Ascending aorta (tissue), 2 donors: ENCODE measurements around the gene EMC10. TPM values are rescaled to one million over a fixed set of nuclear protein-coding genes. Genes with fewer than 3 reads are reported as not detected.

Experiments
- DNase-seq, 2 donors: peaks; one replicate each; pipeline ENCODE4 v3.0.0-alpha.2; 2019; ENCODE audit warnings: low spot score in 2 of 2
- H3K27ac ChIP-seq, 2 donors: fragments of 200-600 bp; sonication (generic); one replicate each; pipeline ENCODE4 v1.5.1; 2016 to 2017; ENCODE audit warnings: mild to moderate bottlenecking in 1 of 2
- H3K27me3 ChIP-seq: fragments of 200-600 bp; sonication (generic); one replicate; pipeline ENCODE4 v1.5.1; 2017
- H3K36me3 ChIP-seq, 2 donors: fragments of 200-600 bp; sonication (generic); one replicate each; pipeline ENCODE4 v1.5.1; 2016
- H3K4me1 ChIP-seq, 2 donors: fragments of 200-600 bp; sonication (generic); one replicate each; pipeline ENCODE4 v1.5.1; 2016 to 2017; ENCODE audit warnings: mild to moderate bottlenecking in 1 of 2
- H3K4me3 ChIP-seq, 2 donors: fragments of 200-600 bp; sonication (generic); one replicate each; pipeline ENCODE4 v1.5.1; 2016 to 2017; ENCODE audit warnings: mild to moderate bottlenecking in 1 of 2
- H3K9me3 ChIP-seq, 2 donors: fragments of 200-600 bp; sonication (generic); one replicate each; pipeline ENCODE4 v1.5.1; 2016
- intact Hi-C: fragments of 100-400 bp; cut with DNase I; formaldehyde crosslinking; loops from one replicate; pipeline ENCODE4 v1.15.1; 2023
- total RNA-seq: library from RNA; depleted of rRNA; stranded (reverse); fragments of >200 nt; gene quantifications from one replicate; pipeline ENCODE4 v1.1.0, GENCODE V29; 2016
- TF ChIP-seq, protein P1 (sequence below), 3 experiments: fragments of 200-600 bp in 2 of 3; fragments of 450-650 bp in 1 of 3; sonication (generic) in 2 of 3; IDR thresholded peaks; one replicate each; pipeline ENCODE4 v1.5.1; 2016 to 2019; ENCODE audit warnings: antibody characterized with exemption in 3 of 3, mild to moderate bottlenecking in 1 of 3, moderate library complexity in 1 of 3

The EMC10 gene
- total RNA-seq, 1 donor from 2014 or later = 87.9 TPM

DNA sequence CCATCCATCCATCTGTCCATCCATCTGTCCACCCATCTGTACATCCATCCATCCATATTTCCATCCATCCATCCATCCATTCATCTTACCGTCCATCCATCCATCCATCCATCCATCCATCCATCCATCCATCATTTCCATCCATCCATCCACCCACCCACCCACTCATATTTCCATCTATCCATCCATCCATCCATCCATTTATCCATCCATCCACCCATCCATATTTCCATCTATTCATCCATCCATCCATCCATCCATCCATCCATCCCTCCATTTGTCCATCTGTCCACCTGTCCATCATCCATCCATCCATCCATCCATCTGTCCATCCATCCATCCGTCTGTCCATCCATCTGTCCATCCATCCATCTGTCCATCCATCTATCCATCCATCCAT, 20.3 kb upstream of the EMC10 start:
- H3K27ac ChIP-seq = no peak overlapping the region
- TF ChIP-seq, protein P1, sequence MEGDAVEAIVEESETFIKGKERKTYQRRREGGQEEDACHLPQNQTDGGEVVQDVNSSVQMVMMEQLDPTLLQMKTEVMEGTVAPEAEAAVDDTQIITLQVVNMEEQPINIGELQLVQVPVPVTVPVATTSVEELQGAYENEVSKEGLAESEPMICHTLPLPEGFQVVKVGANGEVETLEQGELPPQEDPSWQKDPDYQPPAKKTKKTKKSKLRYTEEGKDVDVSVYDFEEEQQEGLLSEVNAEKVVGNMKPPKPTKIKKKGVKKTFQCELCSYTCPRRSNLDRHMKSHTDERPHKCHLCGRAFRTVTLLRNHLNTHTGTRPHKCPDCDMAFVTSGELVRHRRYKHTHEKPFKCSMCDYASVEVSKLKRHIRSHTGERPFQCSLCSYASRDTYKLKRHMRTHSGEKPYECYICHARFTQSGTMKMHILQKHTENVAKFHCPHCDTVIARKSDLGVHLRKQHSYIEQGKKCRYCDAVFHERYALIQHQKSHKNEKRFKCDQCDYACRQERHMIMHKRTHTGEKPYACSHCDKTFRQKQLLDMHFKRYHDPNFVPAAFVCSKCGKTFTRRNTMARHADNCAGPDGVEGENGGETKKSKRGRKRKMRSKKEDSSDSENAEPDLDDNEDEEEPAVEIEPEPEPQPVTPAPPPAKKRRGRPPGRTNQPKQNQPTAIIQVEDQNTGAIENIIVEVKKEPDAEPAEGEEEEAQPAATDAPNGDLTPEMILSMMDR (IDR thresholded peaks at IDR 0.05) = no peak
- H3K9me3 ChIP-seq = no peaks in the 10 kb centered on the region
- DNase-seq = no peak
- no peaks in the 10 kb centered on the region for H3K4me1 ChIP-seq
- intact Hi-C loops = no loop called here
- peaks cover 5% of the 10 kb centered on the region for H3K27me3 ChIP-seq
- no peaks in the 10 kb centered on the region for H3K36me3 ChIP-seq
- H3K4me3 ChIP-seq = no peak overlapping the region

DNA sequence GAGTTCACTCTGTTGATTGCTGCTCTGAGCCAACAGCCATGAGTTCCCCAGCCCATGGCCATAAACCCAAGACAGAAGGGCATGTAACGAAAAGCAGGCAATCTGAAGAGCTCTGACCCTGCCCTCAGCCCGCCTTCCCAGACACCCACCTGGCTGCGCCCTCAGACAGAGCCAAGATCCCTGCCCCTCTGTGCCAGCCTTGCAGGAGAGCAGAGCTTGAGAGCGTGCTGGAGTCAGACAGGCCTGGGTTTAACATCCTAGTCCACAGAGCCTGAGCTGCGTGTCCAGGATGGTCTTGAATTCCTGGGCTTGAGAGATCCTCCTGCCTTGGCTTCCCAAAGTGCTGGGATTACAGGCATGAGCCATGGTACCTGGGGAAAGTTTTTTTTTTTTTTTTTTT, 19.0 kb upstream of the EMC10 start:
- H3K36me3 ChIP-seq = no peaks in the 10 kb centered on the region
- peaks cover 5% of the 10 kb centered on the region for H3K27me3 ChIP-seq

DNA sequence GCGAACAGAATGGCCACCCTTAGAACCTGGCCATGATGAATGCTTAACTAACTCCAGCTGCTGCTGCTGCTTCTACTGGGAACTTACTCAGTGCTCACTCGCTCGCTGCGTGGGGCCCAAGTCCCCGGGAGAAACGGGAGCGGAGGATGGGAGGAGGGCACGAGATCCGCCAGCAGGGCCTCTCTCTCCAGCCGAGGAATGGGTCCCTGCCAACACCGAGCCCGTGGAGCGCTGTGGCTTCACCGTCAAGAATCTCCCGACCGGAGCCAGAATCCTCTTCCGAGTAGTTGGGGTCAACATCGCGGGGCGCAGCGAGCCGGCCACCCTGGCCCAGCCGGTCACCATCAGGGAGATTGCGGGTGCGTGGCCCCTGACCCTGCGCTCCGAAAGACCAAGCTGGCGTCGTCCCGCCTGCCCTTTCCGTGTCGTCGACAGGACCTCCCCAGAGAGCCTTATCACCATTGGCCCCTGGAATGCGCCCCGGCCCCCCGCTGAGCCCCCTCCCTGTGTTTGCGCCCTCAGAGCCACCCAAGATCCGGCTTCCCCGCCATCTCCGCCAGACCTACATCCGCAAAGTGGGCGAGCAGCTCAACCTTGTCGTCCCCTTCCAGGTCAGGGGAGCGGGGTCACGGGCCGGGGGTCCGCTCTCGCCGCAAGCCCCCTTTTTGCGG, 17.8 kb upstream of the EMC10 start:
- Histone ChIP-seq H3K27ac (no peak overlapping the region), H3K4me3 (no peak overlapping the region), H3K9me3 (no peaks in the 10 kb centered on the region), H3K27me3 (peaks cover 5% of the 10 kb centered on the region), H3K36me3 (no peaks in the 10 kb centered on the region), H3K4me1 (no peaks in the 10 kb centered on the region)
- TF ChIP-seq, protein P1 (IDR thresholded peaks at IDR 0.05) = no peak
- intact Hi-C loops = no loop called here
- DNase-seq = no peak

More for the DNA sequence above, 19.0 kb upstream of the EMC10 start:
- no peak overlapping the region for H3K4me3 ChIP-seq
- H3K27ac ChIP-seq = no peak overlapping the region
- no peaks in the 10 kb centered on the region for H3K4me1 ChIP-seq
- no peak for DNase-seq
- intact Hi-C loops = no loop called here
- H3K9me3 ChIP-seq = no peaks in the 10 kb centered on the region
- TF ChIP-seq, protein P1 (IDR thresholded peaks at IDR 0.05) = no peak

DNA sequence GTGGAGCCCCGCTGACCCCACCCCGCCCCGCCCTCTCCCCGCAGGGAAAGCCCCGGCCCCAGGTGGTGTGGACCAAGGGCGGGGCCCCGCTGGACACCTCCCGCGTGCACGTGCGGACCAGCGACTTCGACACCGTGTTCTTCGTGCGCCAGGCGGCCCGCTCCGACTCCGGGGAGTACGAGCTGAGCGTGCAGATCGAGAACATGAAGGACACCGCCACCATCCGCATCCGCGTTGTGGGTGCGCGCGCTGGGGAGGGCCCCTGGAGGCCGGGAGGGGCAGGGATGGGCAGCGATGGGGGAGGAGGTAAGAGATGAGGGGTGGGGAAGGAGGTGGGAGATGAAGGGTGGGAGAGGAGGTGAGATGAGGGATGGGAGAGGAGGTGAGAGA, 17.2 kb upstream of the EMC10 start:
- intact Hi-C loops = no loop called here
- Histone ChIP-seq H3K4me1 (no peaks in the 10 kb centered on the region), H3K36me3 (no peaks in the 10 kb centered on the region), H3K27me3 (peaks cover 5% of the 10 kb centered on the region), H3K4me3 (no peak overlapping the region), H3K27ac (no peak overlapping the region), H3K9me3 (no peaks in the 10 kb centered on the region)
- DNase-seq = no peak
- TF ChIP-seq, protein P1 (IDR thresholded peaks at IDR 0.05) = no peak

DNA sequence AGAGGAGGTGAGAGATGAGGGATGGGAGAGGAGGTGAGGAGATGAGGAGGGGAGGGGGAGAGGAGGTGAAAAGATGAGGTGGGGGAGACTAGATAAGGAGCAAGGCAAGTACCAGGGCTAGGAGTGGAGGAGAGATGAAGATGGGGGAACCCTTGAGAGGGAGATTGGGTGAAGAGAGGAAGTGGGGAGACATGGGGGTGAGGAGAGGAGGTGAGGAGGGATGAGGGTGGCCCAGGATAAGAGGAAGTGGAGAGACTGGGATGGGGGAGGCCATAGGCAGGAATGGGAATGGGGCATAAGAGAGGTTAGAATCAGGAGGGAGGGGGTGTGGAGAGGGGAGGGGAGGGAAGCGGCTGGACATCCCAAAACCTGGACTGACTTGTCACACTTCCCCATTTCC, 16.7 kb upstream of the EMC10 start:
- no peak overlapping the region for H3K4me3 ChIP-seq
- H3K9me3 ChIP-seq = no peaks in the 10 kb centered on the region
- TF ChIP-seq, protein P1 (IDR thresholded peaks at IDR 0.05) = no peak
- H3K36me3 ChIP-seq = no peaks in the 10 kb centered on the region
- H3K27ac ChIP-seq = no peak overlapping the region
- H3K4me1 ChIP-seq = no peaks in the 10 kb centered on the region
- DNase-seq = no peak
- peaks cover 5% of the 10 kb centered on the region for H3K27me3 ChIP-seq
- intact Hi-C loops = loop anchor here (2.0 kb wide), 1 partner anchor 91 kb away; no protein-coding TSS in a partner anchor
